GM18951 (cell line): ENCODE results near the gene RSPRY1.

ENCODE experiments used
- POLR2A ChIP-seq: IDR thresholded peaks from 4 replicates; pipeline ENCODE4 v1.6.1; 2011; ENCODE audit warnings: mild to moderate bottlenecking; ENCODE audit not compliant: insufficient read length, insufficient read depth; ENCODE audit errors: extremely low read depth
- in situ Hi-C: fragments of 300-500 bp; cut with MboI; formaldehyde crosslinking; loops from one replicate; pipeline ENCODE4 v1.12.0; 2022; ENCODE audit warnings: low sequenced_read_pairs, mixed read lengths, inconsistent platforms; ENCODE audit not compliant: unreplicated experiment

Gene RSPRY1

DNA sequence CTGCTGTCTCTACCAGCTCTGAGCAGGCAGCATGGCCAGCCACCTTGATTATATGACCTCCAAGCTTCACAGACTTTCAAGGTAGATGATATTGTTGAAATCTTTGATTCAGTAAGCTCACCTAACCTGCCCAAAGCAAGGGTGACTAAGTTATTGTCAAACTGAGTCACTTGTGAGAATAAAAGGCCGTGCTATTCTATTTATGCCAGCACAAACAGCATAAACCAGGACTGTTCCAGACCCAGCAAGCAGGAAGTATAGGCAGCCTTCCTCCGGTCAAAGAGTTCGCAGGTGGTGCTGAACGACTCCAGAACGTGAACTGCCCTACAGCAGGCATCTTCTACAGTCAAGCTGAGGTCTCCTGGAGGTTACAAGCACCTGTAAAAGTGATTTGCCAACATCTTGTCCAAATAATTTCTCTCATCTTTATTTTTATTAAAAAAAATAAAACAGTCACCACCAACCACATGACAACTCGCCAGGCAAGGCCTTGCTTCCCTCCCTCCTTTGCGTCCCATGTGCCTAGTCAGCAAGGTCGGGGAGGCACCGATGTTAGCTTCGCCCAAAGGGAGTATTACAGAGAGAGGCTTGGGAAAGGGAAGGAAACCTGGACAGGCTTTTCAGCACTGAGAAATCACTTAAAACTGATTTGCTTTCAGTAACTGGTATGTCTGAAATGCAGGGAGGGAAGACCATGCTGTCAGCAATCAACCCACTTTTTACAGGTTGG lies 69.7 kb downstream of the RSPRY1 start:
- no peak for TF ChIP-seq POLR2A
- in situ Hi-C loops: no loop called here

DNA sequence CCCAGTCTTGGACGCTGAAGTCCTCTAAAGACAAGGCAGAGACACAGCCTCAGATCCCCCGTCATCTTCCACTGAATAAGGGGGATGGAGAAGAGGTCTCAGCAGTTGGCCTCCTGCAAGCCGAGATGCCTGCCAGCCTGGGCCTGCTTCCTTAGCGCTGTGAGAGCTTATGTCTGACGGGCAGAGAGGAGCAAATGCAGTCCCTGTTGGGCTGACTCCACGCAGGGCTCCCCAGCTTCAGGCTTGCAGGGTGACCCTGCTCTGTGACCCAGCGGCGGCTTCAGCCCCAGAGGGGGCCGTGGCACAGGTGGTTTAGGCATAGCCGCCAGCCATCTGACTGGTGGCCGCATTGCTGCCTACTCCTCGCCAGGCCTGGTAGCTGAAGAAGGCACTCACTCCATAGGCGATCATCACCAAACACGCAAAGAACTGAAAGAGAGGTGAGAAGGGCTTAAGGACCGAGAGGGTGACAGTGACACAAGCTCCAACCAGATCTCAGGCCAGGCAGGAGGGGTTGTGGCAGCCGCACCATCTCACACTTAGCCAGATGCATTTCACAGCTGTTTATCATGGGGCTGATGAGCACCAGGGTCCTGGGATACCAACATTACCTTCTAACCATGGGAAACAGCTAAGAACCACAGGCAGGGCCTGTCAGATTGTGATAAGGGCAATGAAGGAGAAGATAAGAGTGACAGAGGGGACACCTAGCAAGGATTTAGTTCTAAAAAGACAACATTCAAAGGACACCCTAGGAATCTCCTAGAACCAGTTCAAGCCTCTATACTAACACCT lies 70.7 kb downstream of the RSPRY1 start:
- in situ Hi-C loops: no loop called here
- TF ChIP-seq POLR2A: no peak

DNA sequence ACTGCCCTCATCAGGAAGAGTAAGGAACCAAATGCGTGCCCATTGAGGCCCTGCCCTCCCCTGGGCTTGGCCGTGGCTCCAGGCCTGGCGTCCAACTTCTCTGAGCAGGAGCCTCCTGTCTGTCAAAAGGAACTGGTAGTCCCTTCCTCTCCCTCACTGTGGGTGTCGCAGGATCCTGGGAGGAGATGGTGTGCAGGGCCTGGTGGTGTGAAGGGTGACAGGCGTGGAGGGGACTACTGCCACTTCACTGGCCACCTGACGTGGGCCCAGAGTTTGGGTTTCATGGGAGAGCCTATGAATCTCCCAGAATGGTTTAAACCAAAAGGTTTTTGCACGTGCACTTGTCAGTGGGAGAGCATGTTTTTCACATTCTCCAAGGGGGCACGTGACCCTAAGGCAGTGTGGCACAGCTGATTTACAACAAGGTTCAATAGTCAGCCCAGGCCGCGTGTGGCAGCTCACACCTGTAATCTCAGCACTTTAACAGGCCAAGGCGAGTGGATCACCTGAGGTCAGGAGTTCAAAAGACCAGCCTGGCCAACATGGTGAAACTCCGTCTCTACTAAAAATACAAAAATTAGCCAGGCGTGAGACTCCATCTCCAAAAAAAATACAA lies 71.4 kb downstream of the RSPRY1 start:
- no peak for TF ChIP-seq POLR2A
- in situ Hi-C loops: no loop called here

DNA sequence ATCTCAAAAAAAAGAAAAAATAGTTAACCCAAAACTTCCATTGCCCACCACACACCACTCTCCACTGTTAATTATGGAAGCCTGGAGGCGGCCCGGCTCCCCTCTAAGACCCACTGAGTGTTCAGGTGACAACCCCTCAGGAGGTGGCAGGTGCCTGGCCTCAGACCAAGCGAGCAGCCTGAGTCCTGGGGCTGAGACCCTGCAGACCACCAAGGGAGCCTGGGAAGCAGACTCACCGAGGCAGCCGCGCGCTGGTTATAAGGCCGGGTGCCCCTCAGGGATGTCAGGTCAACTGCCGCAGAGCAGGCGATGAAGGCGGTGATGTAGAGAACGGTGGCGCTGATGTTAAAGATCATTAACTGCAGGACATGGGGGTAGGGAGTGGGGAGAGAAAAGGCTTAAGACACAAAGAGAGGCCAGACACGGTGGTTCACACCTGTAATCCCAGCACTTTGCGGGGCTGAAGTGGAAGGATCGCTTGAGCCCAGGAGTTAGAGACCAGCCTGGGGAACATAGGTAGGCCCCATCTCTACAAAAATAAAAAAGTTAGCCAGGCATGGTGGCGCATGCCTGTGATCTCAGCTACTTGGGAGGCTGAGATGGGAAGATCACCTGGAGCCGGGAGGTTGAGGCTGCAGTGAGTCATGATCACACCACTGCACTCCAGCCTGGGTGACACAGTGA lies 72.2 kb downstream of the RSPRY1 start:
- TF ChIP-seq POLR2A: no peak
- in situ Hi-C loops: no loop called here

DNA sequence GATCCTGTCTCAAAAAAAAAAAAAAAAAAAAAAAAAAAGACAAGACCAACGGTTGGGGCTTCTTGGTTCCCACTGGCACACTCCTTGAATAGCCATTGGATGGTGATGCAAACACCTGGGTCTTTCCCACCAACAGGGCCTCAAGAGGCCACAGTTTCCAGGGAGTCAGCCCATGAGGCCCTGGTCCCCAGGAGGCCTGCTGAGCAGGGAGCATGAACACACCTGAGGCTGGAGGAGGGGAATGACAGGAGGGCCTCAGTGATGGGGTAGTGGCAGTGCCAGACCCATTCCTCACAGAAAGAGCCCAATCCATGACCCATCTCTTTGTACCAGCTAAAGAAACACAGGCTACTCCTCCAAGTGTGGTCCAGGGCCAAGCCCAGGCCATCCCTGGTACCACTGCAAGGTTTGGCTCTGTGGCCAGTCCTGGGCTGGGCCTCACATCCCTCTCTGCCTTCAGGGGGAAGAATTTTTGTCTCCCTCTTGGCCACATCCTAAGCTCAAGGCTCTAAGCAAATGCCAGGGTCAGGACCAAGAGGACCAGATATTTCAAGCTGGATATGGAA lies 72.9 kb downstream of the RSPRY1 start:
- TF ChIP-seq POLR2A: no peak
- in situ Hi-C loops: no loop called here

DNA sequence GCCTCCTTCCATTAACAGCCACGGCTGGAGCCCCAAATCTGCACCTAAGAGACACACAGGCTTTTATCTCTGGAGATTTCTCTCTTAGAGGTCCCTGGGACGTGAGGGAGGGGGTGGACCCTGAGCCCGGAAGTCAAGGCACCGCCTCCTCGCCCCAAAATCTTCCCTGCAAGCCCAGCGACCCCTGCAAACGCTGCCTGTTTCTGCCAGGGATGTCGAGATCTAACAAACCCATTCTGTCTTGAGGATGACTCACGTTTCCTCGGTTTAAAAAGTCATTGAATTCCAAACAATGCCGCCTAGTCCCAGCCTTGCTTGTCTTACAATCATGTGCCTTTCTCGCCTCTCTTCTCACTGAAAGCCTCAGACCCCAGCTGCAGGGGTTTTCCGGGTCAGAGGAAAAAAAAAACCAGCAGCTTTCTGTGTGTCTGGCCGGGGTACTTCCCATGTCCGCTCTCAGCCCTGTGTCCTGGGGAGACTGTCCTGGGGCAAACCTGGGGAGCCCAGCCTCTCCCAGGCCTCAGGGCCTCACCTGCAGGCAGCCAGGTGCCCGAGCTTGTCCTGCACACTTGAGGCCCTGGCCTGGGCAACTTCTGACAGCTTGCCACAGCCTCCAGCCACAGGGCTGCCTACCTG lies 74.3 kb downstream of the RSPRY1 start:
- in situ Hi-C loops: no loop called here
- peak; percentile 19 for TF ChIP-seq POLR2A

DNA sequence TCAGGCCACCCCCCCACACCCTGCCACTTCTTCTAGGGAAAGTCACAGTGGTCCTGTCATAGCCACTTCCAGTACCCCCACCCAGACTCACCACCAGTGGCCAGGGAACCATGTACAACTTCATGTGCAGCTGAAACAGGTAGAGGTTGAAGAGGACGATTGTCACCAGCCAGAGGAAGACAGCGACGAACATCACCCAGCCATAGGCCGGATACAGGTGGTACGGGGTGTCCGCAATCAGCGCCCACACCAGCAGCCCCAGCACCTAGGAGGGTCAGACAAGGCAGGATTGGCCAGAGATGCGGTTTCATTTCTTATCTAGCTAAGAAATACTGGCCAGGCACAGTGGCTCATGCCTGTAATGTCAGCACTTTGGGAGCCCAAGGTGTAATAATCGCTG lies 75.7 kb downstream of the RSPRY1 start:
- in situ Hi-C loops: no loop called here
- no peak for TF ChIP-seq POLR2A

DNA sequence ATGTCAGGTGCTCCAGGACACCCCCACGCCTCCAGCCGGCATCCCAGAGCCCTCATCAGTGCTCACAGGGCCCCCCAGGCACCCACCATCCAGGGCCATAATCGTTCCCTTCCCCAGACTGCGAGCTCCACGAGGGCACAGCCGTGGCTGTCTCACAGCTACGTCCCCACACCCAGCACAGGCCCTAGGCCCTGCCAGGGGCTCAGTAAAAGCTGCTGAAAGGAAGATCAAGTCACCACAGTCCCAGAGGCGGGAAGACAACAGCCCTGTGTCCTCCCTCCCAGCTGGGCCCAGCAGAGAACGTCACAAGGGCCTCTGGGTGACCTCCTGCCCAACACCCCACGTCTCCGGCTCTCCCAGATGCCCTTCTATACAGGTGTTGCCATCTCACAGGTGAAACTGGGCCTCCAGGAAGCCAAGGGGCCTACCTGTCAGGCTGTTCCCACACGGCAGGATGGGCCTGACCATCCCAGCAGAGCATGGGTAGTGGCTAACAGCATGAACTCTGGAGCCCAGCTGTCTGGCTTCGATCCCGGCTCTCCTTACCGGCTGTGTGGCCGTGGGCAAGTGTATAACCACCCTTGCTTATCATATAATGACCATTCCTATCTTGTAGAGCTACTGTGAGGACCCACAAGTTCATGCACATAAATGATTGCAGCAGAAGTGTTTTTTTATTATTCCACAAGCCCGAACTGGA lies 76.9 kb downstream of the RSPRY1 start:
- no peak for TF ChIP-seq POLR2A
- in situ Hi-C loops: no loop called here

DNA sequence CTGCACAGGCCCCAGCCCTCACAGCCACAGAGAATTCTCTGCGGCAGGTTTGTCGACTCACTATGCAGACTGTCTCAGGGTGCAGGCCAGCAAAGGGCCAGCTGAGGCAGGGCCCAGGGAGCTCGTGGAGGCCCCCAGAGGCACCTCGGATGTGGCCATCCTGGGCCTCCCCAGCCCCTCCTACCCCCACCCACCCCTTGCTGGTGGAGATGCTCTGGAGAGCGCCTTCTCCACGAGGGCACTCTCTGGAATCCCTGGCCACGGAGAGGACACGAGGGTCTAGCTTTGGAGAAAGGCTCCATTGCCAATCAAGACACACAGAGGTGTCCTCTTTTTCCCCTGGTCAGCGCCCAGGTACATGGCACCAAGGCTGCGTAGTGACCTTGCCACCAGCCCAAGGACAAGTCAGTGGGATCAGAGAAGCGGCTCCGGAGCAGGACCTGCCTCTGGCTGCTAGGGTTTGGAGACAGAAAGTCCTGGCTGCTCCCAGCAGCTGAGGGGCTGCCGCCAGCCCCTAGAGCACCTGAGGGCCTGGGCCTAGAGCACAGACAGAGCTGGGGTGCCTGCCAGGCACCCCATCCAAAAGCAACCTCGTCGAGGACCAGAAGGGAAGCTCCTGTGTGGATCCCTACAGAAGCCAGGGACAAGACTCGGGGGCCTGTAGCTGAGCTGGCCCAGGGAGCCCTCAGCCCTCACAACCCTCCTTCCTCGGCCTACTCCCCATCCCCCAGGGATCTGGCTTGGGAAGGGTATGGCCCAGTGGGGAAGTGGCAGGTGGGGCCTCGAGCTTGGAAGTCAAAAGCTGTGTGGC lies 77.6 kb downstream of the RSPRY1 start:
- in situ Hi-C loops: no loop called here

DNA sequence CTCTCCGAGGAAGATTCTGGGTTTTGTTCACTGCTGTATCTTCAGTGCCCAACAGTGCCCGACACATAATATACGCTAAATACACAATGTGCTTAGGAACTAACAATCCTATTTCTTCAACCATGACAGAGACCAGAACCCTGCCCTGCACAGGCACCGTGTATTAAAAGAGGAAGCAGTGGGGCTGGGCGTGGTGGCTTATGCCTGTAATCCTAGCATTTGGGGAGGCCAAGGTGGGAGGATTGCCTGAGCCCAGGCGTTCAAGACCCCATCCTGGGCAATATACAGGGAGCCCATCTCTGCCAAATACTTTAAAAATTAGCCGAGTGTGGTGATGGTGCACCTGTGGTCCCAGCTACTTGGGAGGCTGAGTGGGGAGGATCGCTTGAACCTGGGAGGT lies 78.3 kb downstream of the RSPRY1 start:
- in situ Hi-C loops: no loop called here
- TF ChIP-seq POLR2A: no peak

More for the DNA sequence above, 77.6 kb downstream of the RSPRY1 start:
- TF ChIP-seq POLR2A: no peak

DNA sequence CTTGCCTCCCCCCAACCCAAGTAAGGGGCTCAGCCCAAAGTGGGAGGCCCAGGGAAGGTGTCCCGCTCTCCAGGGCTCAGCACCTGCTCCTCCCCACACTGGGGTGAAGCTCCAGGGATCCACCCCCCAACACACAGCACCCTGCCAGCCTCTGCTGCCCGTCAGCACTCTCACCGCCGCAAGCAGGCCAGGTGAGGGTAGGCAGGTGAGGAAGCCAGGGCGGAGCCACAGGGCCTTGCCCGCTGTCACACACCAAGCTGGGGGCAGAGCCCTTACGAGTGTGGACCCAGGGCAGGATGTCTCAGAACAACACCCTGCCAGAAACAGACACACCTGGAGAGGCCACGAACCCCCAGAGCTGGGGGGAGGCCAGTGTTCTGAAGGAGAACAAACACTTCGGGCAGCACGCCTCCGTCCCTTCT lies 78.8 kb downstream of the RSPRY1 start:
- TF ChIP-seq POLR2A: no peak
- in situ Hi-C loops: no loop called here
